Stimulated activated CD8-positive, alpha-beta memory T cell treated with anti-CD3 and anti-CD28 coated beads, Interleukin-2, amount 100 ng/mL, for 1 hour (primary cell): ENCODE data around the gene RAD50.

Source experiments
- DNase-seq, 2 donors: peaks; one replicate each; pipeline ENCODE4 v3.0.0-alpha.2; 2020; ENCODE audit warnings: low read depth in 2 of 2

The RAD50 gene

GRCh38 chr5:132659598-132660493, 103.1 kb downstream of the RAD50 start:
- DNase-seq, result no peak

DNA sequence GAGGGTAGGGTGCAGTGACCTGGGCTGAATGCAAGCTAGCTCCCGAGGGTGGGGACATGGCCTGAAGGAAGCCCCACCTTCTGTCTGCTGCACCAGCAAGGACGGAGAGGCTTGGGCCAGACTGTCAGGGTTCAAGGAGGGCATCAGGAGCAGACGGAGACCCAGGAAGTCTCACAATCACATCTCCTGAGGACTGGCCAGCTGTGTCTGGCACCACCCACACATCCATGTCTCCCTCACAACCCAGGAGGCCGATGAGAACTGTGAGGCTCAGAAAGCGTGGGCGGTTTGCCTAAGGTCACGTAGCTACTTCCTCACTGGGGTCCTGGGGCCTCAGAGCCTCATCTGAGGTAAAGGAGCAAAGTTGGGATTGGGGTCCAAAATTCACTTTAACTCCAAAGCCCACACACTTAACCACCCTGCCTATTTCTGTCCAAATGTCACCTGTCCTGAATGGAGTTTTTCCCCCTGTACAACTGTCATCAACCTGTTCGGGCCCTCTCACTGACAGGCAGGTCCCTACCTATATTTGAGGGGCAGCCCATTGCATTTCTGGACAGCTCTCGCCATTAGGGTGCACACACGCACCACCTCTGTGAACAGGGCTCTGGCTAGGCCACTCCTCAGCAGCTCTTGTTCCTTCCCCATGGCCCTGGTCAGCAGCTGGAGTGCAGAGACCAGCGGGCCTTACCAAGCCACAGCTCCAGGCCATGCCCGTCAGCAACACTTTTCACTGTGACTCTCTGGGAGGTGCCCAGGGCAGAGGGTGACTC, 104.6 kb downstream of the RAD50 start:
- no peak for DNase-seq

- no peak for DNase-seq
Measured at GRCh38 chr5:132662004-132662401, 105.2 kb downstream of the RAD50 start.

DNA sequence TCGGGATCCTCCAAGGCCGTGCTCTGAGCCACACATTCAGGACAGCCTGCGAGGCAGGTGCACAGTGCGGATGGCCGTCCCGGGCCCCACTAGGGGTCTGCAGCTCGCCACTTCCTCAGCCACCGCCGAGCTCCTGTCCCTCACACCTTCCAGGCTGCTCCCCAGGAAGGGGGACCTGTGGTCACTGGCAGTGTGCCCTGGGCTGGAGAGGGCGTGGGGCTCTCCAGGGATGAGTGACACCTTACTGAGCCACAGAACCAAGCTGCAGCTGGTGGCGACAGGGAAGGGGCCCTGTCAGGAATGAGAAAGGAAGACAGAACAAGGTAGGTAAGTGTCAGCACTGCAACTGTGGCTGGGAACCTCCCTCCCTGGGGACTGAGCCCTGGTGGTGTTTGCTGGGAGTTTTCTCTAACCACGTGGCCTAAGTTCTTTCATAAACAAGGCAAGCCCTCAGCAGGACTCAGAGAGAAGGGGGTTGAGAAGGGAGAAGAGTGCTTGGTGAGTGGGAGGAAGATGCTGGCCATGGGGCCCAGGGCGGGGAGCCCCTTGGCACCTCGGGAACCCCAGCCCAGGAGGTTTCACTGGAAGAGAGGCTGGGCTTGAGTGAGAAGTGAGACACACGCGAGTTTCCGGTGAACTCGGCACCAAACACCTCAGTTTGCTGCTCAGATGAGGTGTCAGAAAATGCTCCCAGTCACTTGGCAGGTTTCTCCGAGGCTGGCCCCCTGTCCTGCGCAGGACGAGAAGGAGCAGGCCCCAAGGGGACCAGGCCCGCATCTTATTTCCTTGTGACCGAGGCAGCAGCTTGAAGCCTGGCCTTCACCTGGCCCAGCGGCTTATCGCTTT, 106.4 kb downstream of the RAD50 start:
- DNase-seq, result no peak

DNA sequence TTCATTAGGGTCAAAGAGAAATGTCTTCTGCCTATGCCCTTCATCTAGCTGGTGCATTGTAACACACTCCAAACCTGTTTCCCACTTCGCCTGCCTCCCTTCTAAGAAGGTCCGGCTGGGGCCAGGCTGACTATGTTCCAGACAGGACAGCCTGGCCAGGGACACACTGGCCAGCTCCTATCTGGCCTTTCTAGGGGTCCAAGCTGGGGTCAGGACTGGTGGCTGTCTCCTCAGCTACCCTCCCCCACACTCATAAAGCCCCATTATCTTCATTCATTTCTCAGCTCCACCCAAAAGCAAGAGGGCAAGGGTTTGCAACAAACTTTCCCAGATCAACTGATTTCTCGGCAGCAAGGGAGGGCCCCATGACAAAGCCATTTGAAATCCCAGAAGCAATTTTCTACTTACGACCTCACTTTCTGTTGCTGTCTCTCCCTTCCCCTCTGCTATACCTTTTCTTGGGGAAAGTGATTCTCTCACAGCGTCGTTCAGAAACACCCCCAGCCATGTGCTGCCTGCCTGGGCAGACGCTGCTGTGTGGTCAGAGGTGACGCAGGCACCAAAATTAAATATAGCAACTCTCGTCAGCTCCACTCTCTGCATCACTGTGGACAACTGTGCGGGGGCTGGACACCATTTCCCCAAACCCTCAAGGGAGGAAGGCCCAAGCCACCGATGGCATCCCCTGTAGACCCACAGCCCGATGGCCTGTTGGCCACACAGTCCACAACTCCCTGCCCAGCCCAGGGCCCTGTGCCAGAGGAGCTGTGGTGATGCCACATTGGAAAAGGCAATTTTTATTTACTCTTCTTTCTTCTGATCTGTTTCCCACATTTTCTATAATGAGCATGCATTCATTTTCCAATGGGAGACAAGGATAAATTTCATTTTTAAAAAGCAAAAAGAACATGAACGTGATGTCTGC, 107.3 kb downstream of the RAD50 start:
- DNase-seq, result no peak

- DNase-seq, result no peak
Measured at GRCh38 chr5:132664696-132665209, 108.0 kb downstream of the RAD50 start.

GRCh38 chr5:132665574-132666080, 108.8 kb downstream of the RAD50 start:
- DNase-seq, result no peak

DNA sequence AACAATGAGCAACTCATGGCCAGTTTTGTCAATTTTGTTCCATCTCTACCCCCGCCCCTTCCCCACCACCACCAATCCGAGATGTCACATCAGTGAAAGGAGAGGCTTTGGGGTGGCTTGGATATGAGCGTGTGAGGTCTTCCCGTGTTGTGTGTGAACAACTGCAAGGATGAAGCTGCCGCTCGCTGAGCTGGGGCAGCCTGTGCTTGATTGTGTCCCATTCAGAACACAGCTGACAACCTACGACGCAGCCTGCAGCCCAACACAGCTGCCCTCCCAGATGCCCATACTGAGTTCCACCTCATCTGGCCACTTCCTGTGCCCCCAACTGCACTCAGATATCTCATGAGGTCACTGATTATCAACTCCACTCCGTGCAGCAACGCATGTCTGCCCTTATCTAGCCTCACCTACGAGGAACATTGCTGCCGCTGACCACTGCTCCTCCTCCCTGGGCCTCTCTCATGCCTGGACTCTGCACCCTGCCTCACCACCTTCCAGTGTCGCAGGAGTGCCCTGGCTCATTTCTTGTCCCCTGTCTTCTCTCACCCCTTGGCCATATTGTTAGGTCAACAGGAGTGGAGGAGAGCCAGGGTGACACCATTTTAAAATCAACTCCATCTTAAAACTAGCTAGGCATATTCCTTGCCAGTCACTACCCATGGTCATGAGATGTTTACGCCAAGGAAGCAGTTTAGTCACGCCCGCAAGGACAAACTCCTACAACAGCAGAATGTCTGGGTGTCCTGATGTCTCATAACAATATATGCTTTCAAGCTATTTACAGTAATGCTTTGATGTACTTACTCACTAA, 109.7 kb downstream of the RAD50 start:
- no peak for DNase-seq

DNA sequence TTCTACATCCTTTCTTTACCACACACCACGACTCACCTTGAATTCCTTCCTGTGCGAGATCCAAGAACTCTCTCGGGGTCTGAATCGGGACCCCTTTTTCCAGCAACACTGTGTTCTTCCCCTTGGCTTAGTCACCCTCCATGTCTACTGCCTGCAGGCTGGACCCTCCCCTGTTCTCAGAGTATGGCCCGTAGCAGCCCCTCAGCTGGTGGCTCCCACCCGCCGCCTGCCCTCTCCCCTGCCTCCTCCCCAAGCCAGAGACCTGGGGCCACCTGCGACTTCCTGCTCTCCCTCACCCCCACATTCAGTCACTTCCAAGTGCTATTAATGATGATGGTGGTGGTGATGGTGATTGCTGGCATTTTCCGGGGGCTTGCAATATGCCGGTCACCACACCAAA, 110.5 kb downstream of the RAD50 start:
- DNase-seq, result no peak

DNA sequence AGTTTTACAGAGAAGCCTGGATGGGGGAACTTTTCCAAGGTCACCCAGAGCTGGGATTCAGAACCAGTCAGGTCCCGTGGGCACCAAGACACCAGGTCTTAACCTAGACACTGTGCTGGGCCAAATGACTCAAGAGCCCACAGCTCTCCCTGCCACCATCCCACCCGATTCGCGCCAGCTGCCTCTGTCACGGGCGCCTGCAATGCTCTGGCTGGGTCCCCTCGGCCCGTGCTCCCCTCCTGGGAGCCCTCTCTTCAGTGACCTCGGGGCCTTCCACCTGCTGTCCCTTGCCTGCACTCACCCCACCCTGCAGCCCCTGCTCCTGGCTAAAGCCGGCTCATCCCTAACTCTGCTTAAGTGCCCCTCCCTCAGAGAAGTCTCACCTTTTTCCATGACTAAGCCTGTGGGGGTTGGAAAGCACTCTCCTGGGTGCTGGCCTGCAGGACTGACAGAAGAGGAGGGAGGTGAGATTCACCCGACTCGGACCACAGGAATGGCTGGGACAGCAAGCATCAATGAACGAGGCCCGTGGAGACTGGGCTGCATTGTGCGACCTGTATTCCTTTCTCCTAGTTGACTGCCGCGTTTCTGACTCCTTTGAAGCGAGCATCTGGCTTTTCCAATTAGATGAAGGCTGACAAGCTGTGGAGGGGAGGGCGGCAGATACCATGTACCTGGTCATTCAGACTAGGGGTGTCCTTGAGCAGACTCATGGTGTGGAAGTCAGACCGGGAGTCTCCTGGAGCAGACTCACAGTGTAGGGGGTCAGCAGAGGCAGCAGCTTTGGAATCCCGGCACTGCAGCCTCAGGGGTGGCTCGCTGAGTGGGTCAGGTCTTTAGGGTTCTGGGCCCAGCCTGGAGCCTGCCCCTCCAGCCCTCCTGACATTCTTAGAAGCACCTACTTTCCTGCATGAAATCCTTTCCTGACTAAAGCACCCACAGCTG, 111.3 kb downstream of the RAD50 start:
- no peak for DNase-seq

- no peak for DNase-seq
Measured at GRCh38 chr5:132668706-132669454, 112.1 kb downstream of the RAD50 start.

DNA sequence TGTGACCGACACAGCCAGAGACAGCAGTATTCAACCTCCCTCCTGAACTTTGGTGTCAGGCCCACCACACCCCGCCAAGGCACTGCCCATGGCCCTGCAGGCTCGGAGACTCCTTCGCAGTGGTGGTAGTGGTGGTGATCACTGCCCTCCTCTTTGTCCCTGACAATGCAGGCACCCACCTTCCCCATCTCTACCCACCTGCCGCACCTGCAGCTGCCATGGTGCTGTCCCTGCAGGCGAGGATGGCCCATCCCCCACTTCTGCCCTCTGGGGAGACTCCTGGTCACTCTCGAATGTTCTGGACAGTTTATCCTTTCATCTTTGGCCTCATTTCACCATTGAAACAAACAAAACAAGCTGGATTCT, 112.7 kb downstream of the RAD50 start:
- DNase-seq, result no peak

DNA sequence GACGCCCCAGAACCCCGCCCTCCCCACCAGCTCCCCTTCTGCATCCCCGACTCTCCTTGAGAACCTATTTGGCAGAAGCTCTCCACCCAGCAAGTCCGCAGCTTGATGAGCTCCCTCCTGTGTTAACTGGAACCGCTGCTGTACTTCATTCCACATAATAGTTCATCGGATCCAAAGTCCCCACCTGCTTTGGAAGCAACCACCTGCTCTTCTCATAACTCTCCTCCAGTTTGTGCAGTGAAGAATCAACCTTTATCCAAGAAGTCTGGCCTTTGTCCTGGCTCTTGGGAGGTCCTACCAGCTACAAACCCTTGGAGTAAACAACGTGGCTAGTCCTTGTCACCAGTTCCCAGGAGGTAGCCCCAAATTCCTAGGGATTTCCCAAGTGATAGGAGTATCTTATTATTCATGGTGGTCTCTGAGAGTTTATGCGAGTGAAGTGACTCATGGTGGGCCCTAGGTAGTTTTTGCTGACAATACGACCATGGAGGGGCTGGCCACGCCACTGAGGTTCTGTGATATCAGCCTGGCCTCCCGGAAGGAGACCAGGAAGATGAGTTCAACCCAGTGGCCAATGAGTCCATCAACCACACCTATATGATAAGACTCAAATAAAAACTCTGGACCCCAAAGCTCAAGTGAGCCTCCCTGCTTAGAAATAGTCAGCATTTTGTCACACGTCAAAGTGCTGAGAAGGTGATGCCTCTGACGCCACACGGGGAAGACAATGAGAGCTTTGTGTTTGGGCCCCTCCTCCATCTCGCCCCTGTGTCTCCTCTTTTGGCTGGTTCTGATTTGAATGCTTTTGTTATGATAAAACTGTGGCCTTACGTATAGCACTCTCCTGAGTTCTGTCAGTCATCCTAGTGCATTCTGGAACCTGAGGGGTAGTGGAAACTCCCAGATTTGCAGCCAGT, 113.4 kb downstream of the RAD50 start:
- no peak for DNase-seq

- DNase-seq, result no peak
Measured at GRCh38 chr5:132671000-132671399, 114.2 kb downstream of the RAD50 start.

DNA sequence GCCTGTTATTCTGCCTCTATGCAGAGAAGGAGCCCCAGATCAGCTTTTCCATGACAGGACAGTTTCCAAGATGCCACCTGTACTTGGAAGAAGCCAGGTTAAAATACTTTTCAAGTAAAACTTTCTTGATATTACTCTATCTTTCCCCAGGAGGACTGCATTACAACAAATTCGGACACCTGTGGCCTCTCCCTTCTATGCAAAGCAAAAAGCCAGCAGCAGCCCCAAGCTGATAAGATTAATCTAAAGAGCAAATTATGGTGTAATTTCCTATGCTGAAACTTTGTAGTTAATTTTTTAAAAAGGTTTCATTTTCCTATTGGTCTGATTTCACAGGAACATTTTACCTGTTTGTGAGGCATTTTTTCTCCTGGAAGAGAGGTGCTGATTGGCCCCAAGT, 116.7 kb downstream of the RAD50 start:
- no peak for DNase-seq

DNA sequence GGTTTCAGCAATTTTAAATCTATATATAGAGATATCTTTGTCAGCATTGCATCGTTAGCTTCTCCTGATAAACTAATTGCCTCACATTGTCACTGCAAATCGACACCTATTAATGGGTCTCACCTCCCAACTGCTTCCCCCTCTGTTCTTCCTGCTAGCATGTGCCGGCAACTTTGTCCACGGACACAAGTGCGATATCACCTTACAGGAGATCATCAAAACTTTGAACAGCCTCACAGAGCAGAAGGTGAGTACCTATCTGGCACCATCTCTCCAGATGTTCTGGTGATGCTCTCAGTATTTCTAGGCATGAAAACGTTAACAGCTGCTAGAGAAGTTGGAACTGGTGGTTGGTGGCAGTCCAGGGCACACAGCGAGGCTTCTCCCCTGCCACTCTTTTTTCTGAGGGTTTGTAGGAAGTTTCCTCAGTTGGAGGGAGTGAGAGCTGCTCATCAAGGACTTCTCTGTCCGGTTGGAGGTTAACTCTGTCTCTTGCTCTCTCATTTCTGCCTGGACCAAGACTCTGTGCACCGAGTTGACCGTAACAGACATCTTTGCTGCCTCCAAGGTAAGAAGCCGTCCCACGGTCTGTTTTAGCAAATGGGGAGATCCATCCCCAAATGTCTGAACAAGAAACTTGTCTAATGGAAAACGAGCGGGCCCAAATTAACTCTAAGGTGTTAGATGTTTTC, 117.3 kb downstream of the RAD50 start, which contains the start of gene IL4:
TSS of gene IL4 (plus strand) at position 51 of the 692 bp plus-strand sequence. CDS start at position 113, 62 bp downstream.
- no peak for DNase-seq
